H1 (cell line): ENCODE data around the gene CRISPLD2. TPM values are rescaled to one million over a fixed set of nuclear protein-coding genes. Genes with fewer than 3 reads are reported as not detected.

Experiments used
- CTCF ChIA-PET: fragments of 300-600 bp; sonication (Branson Sonifier 250); formaldehyde crosslinking; loops from one replicate; lab custom pipeline; 2021; ENCODE audit not compliant: partially characterized antibody; lab: Charles Lee
- POLR2A ChIA-PET: fragments of 300-600 bp; sonication (Branson Sonifier 250); formaldehyde crosslinking; loops from one replicate; lab custom pipeline; 2021; ENCODE audit warnings: inconsistent platforms; ENCODE audit not compliant: partially characterized antibody; lab: Charles Lee
- DNase-seq, 2 experiments: peaks; one replicate each; pipeline versions ENCODE4 v3.0.0 to v3.0.0-alpha.2; 2010 to 2022; ENCODE audit warnings: low spot score in 2 of 2, low read depth in 1 of 2, mixed read lengths in 1 of 2
- FAIRE-seq: peaks from 2 replicates; lab custom pipeline; 2011; peaks lifted over from hg19 to GRCh38; lab: Jason Lieb, UNC
- H2AFZ ChIP-seq: 2 replicates; pipeline ENCODE4 v1.8.1; 2012; ENCODE audit warnings: low read length, inconsistent platforms
- H2AK5ac ChIP-seq: 2 replicates; pipeline ENCODE4 v1.6.1; 2013; ENCODE audit warnings: low read depth, low read length
- H2BK120ac ChIP-seq: replicated peaks from 2 replicates; pipeline ENCODE3; 2013; ENCODE audit warnings: low read depth, low read length, inconsistent platforms
- H2BK12ac ChIP-seq: 2 replicates; pipeline ENCODE4 v1.6.1; 2013; ENCODE audit warnings: low read depth, low read length
- H2BK15ac ChIP-seq: 2 replicates; pipeline ENCODE4 v1.6.1; 2013; ENCODE audit warnings: low read length
- H2BK20ac ChIP-seq: 2 replicates; pipeline ENCODE4 v1.6.1; 2013; ENCODE audit warnings: low read length
- H2BK5ac ChIP-seq: 2 replicates; pipeline ENCODE4 v1.6.1; 2013; ENCODE audit warnings: low read depth, low read length
- H3K14ac ChIP-seq: 2 replicates; pipeline ENCODE4 v1.6.1; 2013; ENCODE audit warnings: inconsistent platforms; ENCODE audit not compliant: insufficient read length
- H3K18ac ChIP-seq: 2 replicates; pipeline ENCODE4 v1.6.1; 2013; ENCODE audit warnings: low read length; ENCODE audit errors: extremely low read depth
- H3K23ac ChIP-seq: 2 replicates; pipeline ENCODE4 v1.6.1; 2013; ENCODE audit warnings: inconsistent platforms; ENCODE audit not compliant: insufficient read length
- H3K23me2 ChIP-seq: 2 replicates; pipeline ENCODE4 v1.6.1; 2013; ENCODE audit warnings: low read depth, low read length
- H3K27ac ChIP-seq: 2 replicates; pipeline ENCODE4 v1.6.1; 2011; ENCODE audit warnings: low read depth, low read length, inconsistent platforms
- H3K27me3 ChIP-seq, 4 experiments: replicated peaks in 1 of 4; 1 replicate in 1 of 4; 2 replicates in 3 of 4; pipeline versions ENCODE4 v1.6.1 to v1.8.1; 2011 to 2013; ENCODE audit warnings: low read length in 3 of 4, mild to moderate bottlenecking in 3 of 4, inconsistent platforms in 2 of 4, mixed read lengths in 2 of 4, moderate library complexity in 1 of 4; ENCODE audit not compliant: control insufficient read depth in 3 of 4, insufficient read depth in 3 of 4; ENCODE audit errors: extremely low read depth in 1 of 4
- H3K36me3 ChIP-seq, 4 experiments: 2 replicates each; pipeline versions ENCODE4 v1.6.1 to v1.8.1; 2011 to 2013; ENCODE audit warnings: mild to moderate bottlenecking in 4 of 4, low read length in 3 of 4, moderate library complexity in 2 of 4, control low read depth in 1 of 4, inconsistent platforms in 1 of 4; ENCODE audit not compliant: insufficient read depth in 4 of 4, control insufficient read depth in 2 of 4
- H3K4ac ChIP-seq: replicated peaks from 2 replicates; pipeline ENCODE3; 2013; ENCODE audit warnings: low read length, low read depth, mixed read lengths, inconsistent platforms; ENCODE audit not compliant: insufficient read length
- H3K4me1 ChIP-seq, 4 experiments: replicated peaks in 1 of 4; 1 replicate in 1 of 4; 2 replicates in 3 of 4; pipeline versions ENCODE4 v1.6.1 to v1.8.1; 2011 to 2013; ENCODE audit warnings: low read length in 3 of 4, inconsistent platforms in 2 of 4, mixed read lengths in 1 of 4; ENCODE audit not compliant: insufficient read depth in 4 of 4, control insufficient read depth in 3 of 4
- H3K4me2 ChIP-seq, 2 experiments: 2 replicates each; pipeline versions ENCODE4 v1.6.1 to v1.8.1; 2011 to 2013; ENCODE audit warnings: low read depth in 2 of 2, low read length in 2 of 2, control low read depth in 1 of 2, inconsistent platforms in 1 of 2, mild to moderate bottlenecking in 1 of 2; ENCODE audit not compliant: insufficient read depth in 1 of 2
- H3K4me3 ChIP-seq, 4 experiments: fragments of 200-600, 300-600 bp in 1 of 4; sonication (generic), shearing (Covaris generic), sonication (Bioruptor Twin) in 1 of 4; 2 replicates each; pipeline versions ENCODE4 v1.5.1 to v1.8.1; 2011 to 2016; ENCODE audit warnings: low read length in 4 of 4, low read depth in 3 of 4, control low read depth in 2 of 4, inconsistent platforms in 2 of 4, mild to moderate bottlenecking in 2 of 4, mixed read lengths in 1 of 4, moderate library complexity in 1 of 4; ENCODE audit not compliant: insufficient read depth in 2 of 4; ENCODE audit errors: extremely low read depth in 1 of 4
- H3K56ac ChIP-seq: replicated peaks from 2 replicates; pipeline ENCODE3; 2013; ENCODE audit warnings: low read depth, mild to moderate bottlenecking, mixed read lengths, low read length, inconsistent platforms; ENCODE audit not compliant: insufficient read length
- H3K79me1 ChIP-seq: 2 replicates; pipeline ENCODE4 v1.6.1; 2013; ENCODE audit warnings: low read depth, low read length, control low read depth
- H3K79me2 ChIP-seq, 2 experiments: 2 replicates each; pipeline versions ENCODE4 v1.6.1 to v1.8.1; 2012 to 2013; ENCODE audit warnings: low read length in 2 of 2, mild to moderate bottlenecking in 2 of 2, inconsistent platforms in 1 of 2; ENCODE audit not compliant: insufficient read depth in 2 of 2, control insufficient read depth in 1 of 2
- H3K9ac ChIP-seq, 4 experiments: replicated peaks in 1 of 4; 1 replicate in 1 of 4; 2 replicates in 3 of 4; pipeline versions ENCODE4 v1.6.1 to v1.8.1; 2011 to 2013; ENCODE audit warnings: low read depth in 3 of 4, low read length in 3 of 4, control low read depth in 2 of 4, mild to moderate bottlenecking in 2 of 4, moderate library complexity in 2 of 4, inconsistent platforms in 1 of 4; ENCODE audit errors: extremely low read depth in 1 of 4
- H3K9me3 ChIP-seq, 2 experiments: 2 replicates each; pipeline versions ENCODE4 v1.6.1 to v1.8.1; 2012 to 2013; ENCODE audit warnings: mild to moderate bottlenecking in 2 of 2, moderate library complexity in 2 of 2, control low read depth in 1 of 2, inconsistent platforms in 1 of 2, low read depth in 1 of 2, low read length in 1 of 2, mixed read lengths in 1 of 2; ENCODE audit not compliant: insufficient read depth in 2 of 2
- H4K20me1 ChIP-seq, 2 experiments: replicated peaks in 1 of 2; 2 replicates each; pipeline versions ENCODE3 to v1.8.1; 2011 to 2013; ENCODE audit warnings: inconsistent platforms in 2 of 2, low read length in 2 of 2, mild to moderate bottlenecking in 1 of 2; ENCODE audit not compliant: insufficient read depth in 2 of 2, control insufficient read depth in 1 of 2
- H4K5ac ChIP-seq: 2 replicates; pipeline ENCODE4 v1.6.1; 2013; ENCODE audit warnings: low read length, low read depth, mixed read lengths, inconsistent platforms; ENCODE audit not compliant: insufficient read length
- H4K8ac ChIP-seq: 2 replicates; pipeline ENCODE4 v1.8.0; 2013; ENCODE audit warnings: mild to moderate bottlenecking, moderate library complexity, low read length, inconsistent platforms; ENCODE audit not compliant: insufficient read depth; ENCODE audit errors: extremely low read depth
- H4K91ac ChIP-seq: replicated peaks from 2 replicates; pipeline ENCODE3; 2013; ENCODE audit warnings: low read length, mixed read lengths, inconsistent platforms; ENCODE audit not compliant: insufficient read length
- CEBPB ChIP-seq: IDR thresholded peaks from 2 replicates; pipeline ENCODE4 v1.6.1; 2012; ENCODE audit warnings: low read depth, low read length
- CTBP2 ChIP-seq: IDR thresholded peaks from 2 replicates; pipeline ENCODE4 v1.7.0; 2011; ENCODE audit warnings: borderline replicate concordance, mild to moderate bottlenecking, moderate library complexity, mixed read lengths, low read length; ENCODE audit not compliant: insufficient read depth, insufficient read length
- EZH2 ChIP-seq: fragments of 200-600 bp; sonication (generic); IDR thresholded peaks from 2 replicates; pipeline ENCODE4 v1.7.1; 2012; ENCODE audit warnings: low read depth, mild to moderate bottlenecking, moderate library complexity, low read length, inconsistent platforms; ENCODE audit not compliant: severe bottlenecking
- HDAC2 ChIP-seq, 2 experiments: fragments of 300-600 bp in 1 of 2; sonication (generic) in 1 of 2; IDR thresholded peaks; 2 replicates each; pipeline ENCODE4 v1.6.1; 2011 to 2012; ENCODE audit warnings: low read depth in 2 of 2, low read length in 2 of 2, mild to moderate bottlenecking in 2 of 2, moderate library complexity in 2 of 2, borderline replicate concordance in 1 of 2, inconsistent platforms in 1 of 2
- KDM1A ChIP-seq: fragments of 200-600, 300-600 bp; sonication (generic); IDR thresholded peaks from 2 replicates; pipeline ENCODE4 v1.7.1; 2016; ENCODE audit warnings: mild to moderate bottlenecking, low read length, borderline replicate concordance
- NANOG ChIP-seq: IDR thresholded peaks from 2 replicates; pipeline ENCODE4 v1.6.1; 2011; ENCODE audit warnings: low read length, low read depth, mild to moderate bottlenecking, inconsistent platforms; ENCODE audit not compliant: insufficient read depth, poor library complexity, severe bottlenecking
- POU5F1 ChIP-seq: IDR thresholded peaks from 2 replicates; pipeline ENCODE4 v1.6.1; 2011; ENCODE audit warnings: low read depth, mild to moderate bottlenecking, low read length, moderate library complexity
- SIX5 ChIP-seq: IDR thresholded peaks from 2 replicates; pipeline ENCODE4 v1.6.1; 2011; ENCODE audit warnings: mild to moderate bottlenecking, low read depth, low read length
- TCF12 ChIP-seq: IDR thresholded peaks from 2 replicates; pipeline ENCODE4 v1.6.1; 2011; ENCODE audit warnings: low read depth, mild to moderate bottlenecking, low read length
- WGBS, 2 experiments: shearing (Covaris generic) in 1 of 2; methylation state at CpG; one replicate each; pipeline versions ENCODE4 v1.1.6 to v1.1.7; 2013 to 2015; ENCODE audit warnings: low lambda C conversion rate in 2 of 2, mixed read lengths in 2 of 2, inconsistent platforms in 1 of 2, low coverage in 1 of 2, missing lambda C conversion rate in 1 of 2; ENCODE audit not compliant: insufficient replicate concordance in 2 of 2, insufficient coverage in 1 of 2, insufficient read length in 1 of 2; ENCODE audit errors: extremely low coverage in 1 of 2, missing lambda C conversion rate in 1 of 2; 5-methylcytosine and 5-hydroxymethylcytosine counted together
- polyA plus RNA-seq, 7 experiments: library from polyadenylated mRNA; depleted of rRNA in 3 of 7; stranded (reverse) in 5 of 7; unstranded in 2 of 7; fragments of >200 nt in 5 of 7; fragments of 200-250 nt in 2 of 7; gene quantifications; 1 replicate in 5 of 7; 2 replicates in 1 of 7; 4 replicates in 1 of 7; pipeline versions ENCODE4 v1.2.1 to v1.2.3, GENCODE V29; 2011 to 2013; ENCODE audit warnings: missing spikeins in 2 of 7, mixed read lengths in 2 of 7
- total RNA-seq: library from RNA; stranded (reverse); fragmentation: NEBNext Ultra II Directional; extraction: Animal tissue kit (Norgen Biotek cat#: 25700); gene quantifications from 2 replicates; pipeline ENCODE4 v1.2.1, GENCODE V29; 2021

The CRISPLD2 gene
- total and polyA plus RNA-seq, 2 of the 8 experiments (the other 6 are each of a cell fraction or from before 2014, with no cell fraction given), result 2.7 to 5.1 TPM

DNA sequence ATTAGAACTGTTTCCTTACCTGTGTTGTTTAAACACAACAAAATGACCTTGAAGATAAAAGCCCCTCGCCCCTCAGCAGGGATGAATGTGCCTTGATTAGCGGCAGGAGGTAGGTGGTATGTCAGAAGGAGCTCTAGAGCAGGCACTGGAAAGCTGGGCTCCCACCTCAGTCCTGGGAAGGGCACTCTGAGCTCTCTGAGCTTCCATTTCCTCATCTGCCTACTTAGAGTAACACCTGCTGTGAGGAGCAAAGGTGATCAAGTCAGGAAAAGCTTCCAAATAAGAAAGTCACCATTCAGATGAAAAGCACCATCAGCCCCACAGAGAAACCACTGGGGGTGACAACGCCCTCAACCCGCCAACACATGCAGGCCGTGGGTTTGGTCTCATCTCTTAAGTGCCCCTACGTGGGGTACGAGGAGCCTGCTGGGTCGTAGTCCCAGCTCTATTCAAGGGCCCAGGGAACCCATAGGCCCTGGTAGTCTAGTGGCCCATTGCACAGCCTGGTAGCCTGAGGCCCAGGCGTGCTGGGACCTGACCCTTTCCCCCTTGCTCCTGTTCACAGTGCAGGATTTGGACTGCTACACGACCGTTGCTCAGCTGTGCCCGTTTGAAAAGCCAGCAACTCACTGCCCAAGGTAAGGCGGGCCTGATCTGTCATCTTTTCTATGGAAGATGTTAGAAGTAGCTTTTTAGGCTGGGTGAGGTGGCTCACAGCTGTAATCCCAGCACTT lies 57.3 kb downstream of the CRISPLD2 start:
- POLR2A ChIA-PET, result interaction anchor here (1.2 kb wide), 2 partner anchors 12 to 26 kb away, joined by 3 read pairs; no protein-coding TSS in a partner anchor
- no peak overlapping the region for H3K4me2 ChIP-seq
- H3K79me1 ChIP-seq, result no peaks in the 10 kb centered on the region
- no peak overlapping the region for H2BK15ac ChIP-seq
- DNase-seq, result no peak
- no peaks in the 10 kb centered on the region for H3K27me3 ChIP-seq
- no peak overlapping the region for H4K91ac ChIP-seq
- no peaks in the 10 kb centered on the region for H3K9me3 ChIP-seq
- no peaks in the 10 kb centered on the region for H3K23me2 ChIP-seq
- no peak overlapping the region for H3K23ac ChIP-seq
- peaks cover 0 to 1% of the 10 kb centered on the region in 2 experiments for H4K20me1 ChIP-seq
- no peak overlapping the region for H2BK20ac ChIP-seq
- peak overlapping the region; percentile 68; the same call in 1 of the 2 replicates for H4K8ac ChIP-seq
- no peak overlapping the region for H3K4me3 ChIP-seq
- H4K5ac ChIP-seq, result no peak overlapping the region
- no peak overlapping the region for H2AK5ac ChIP-seq
- H2AFZ ChIP-seq, result no peak overlapping the region
- H2BK120ac ChIP-seq, result no peak overlapping the region
- no peak overlapping the region for H3K18ac ChIP-seq
- WGBS, 2 experiments, result 77% methylated on average over 13 of the region's 13 CpGs; no CpG with 5 or more reads in 1 of the 2 experiments
- no peak overlapping the region for H3K9ac ChIP-seq
- no peak overlapping the region for H3K4ac ChIP-seq
- H3K79me2 ChIP-seq, result no peaks in the 10 kb centered on the region
- no peak overlapping the region for H3K27ac ChIP-seq
- no peak for FAIRE-seq
- no peak overlapping the region for H2BK12ac ChIP-seq
- H2BK5ac ChIP-seq, result no peak overlapping the region
- H3K56ac ChIP-seq, result no peak overlapping the region
- peaks cover 0 to 3% (median 0%) of the 10 kb centered on the region in 4 experiments; a peak in 1 of 7 replicates for H3K4me1 ChIP-seq
- H3K36me3 ChIP-seq, result no peaks in the 10 kb centered on the region; a peak in 1 of 8 replicates
- CTCF ChIA-PET, result interaction anchor here (0.6 to 3.9 kb wide), 12 partner anchors 8 to 123 kb away, joined by 3 to 14 read pairs (median 3); no protein-coding TSS in a partner anchor
- H3K14ac ChIP-seq, result no peak overlapping the region
- TF ChIP-seq SIX5 (no peak), KDM1A (peak; percentile 83), TCF12 (no peak), CTBP2 (no peak), EZH2 (no peak), HDAC2 (IDR thresholded peaks at IDR 0.05; ENCODE audit: borderline replicate concordance in 1 of 2, low read depth in 2 of 2, low read length in 2 of 2) (peak in 1 of 2 experiments; percentile 39; a peak in 1 of 4 replicates), POU5F1 (no peak), CEBPB (no peak), NANOG (no peak)
